Esophagus muscularis mucosa (tissue), 4 donors: Measurements from ENCODE around the gene USP25. TPM values are rescaled to one million over a fixed set of nuclear protein-coding genes. Genes with fewer than 3 reads are reported as not detected.

Experiments
- DNase-seq: peaks from one replicate; pipeline ENCODE4 v3.0.0-alpha.2; 2017; ENCODE audit errors: extremely low spot score
- H3K27ac ChIP-seq, 4 donors: fragments of 200-600 bp; sonication (generic); replicated peaks in 1 of 4; 1 replicate in 3 of 4; 2 replicates in 1 of 4; pipeline ENCODE4 v1.5.1; 2016 to 2019; ENCODE audit warnings: mild to moderate bottlenecking in 1 of 4
- H3K27me3 ChIP-seq, 4 donors: fragments of 200-600 bp; sonication (generic); one replicate each; pipeline versions ENCODE4 v1.5.1 to v1.6.0; 2016 to 2019
- H3K36me3 ChIP-seq, 4 donors: fragments of 200-600 bp; sonication (generic); one replicate each; pipeline ENCODE4 v1.5.1; 2016 to 2019
- H3K4me1 ChIP-seq, 4 donors: fragments of 200-600 bp; sonication (generic); one replicate each; pipeline ENCODE4 v1.5.1; 2016 to 2019
- H3K4me3 ChIP-seq, 4 donors: fragments of 200-600 bp; sonication (generic); 1 replicate in 2 of 4; 2 replicates in 2 of 4; pipeline ENCODE4 v1.5.1; 2016 to 2019; ENCODE audit warnings: mild to moderate bottlenecking in 4 of 4, moderate library complexity in 1 of 4
- H3K9me3 ChIP-seq, 4 donors: fragments of 200-600 bp; sonication (generic); 1 replicate in 3 of 4; 2 replicates in 1 of 4; pipeline ENCODE4 v1.5.1; 2016 to 2019
- CTCF ChIP-seq, 3 experiments: fragments of 200-600 bp in 2 of 3; fragments of 450-650 bp in 1 of 3; sonication (generic) in 2 of 3; IDR thresholded peaks; one replicate each; pipeline ENCODE4 v1.5.1; 2017 to 2019; ENCODE audit warnings: antibody characterized with exemption in 3 of 3, mild to moderate bottlenecking in 2 of 3, moderate library complexity in 1 of 3
- EP300 ChIP-seq: sonication (generic); formaldehyde crosslinking; IDR thresholded peaks from one replicate; pipeline ENCODE4 v1.6.1; 2017; ENCODE audit warnings: antibody characterized with exemption
- POLR2A ChIP-seq: fragments of 450-650 bp; IDR thresholded peaks from one replicate; pipeline ENCODE4 v1.6.1; 2017; ENCODE audit warnings: antibody characterized with exemption, moderate library complexity, mild to moderate bottlenecking, low read depth
- POLR2AphosphoS5 ChIP-seq, 2 donors: sonication (generic); formaldehyde crosslinking; IDR thresholded peaks; one replicate each; pipeline ENCODE4 v1.6.1; 2017; ENCODE audit warnings: antibody characterized with exemption in 2 of 2
- WGBS: methylation state at CpG from one replicate; pipeline ENCODE4 v1.1.5; 2018; 5-methylcytosine and 5-hydroxymethylcytosine counted together
- intact Hi-C: fragments of 100-400 bp; cut with DNase I; formaldehyde crosslinking; loops from one replicate; pipeline ENCODE4 v1.15.1; 2023
- total RNA-seq, 4 donors: library from RNA; depleted of rRNA; stranded (reverse); fragments of >200 nt; gene quantifications; one replicate each; pipeline versions ENCODE4 v1.1.0 to v1.2.1, GENCODE V29; 2016

The USP25 gene
- total RNA-seq, 4 donors from 2014 or later = 48.2 to 75.1 (median 60.0) TPM

GRCh38 chr21:15797577-15798363, 68.0 kb downstream of the USP25 start:
- H3K4me1 ChIP-seq = peaks cover 0 to 16% (median 9%) of the 10 kb centered on the region in 4 donors
- intact Hi-C loops = no loop called here
- H3K9me3 ChIP-seq = no peaks in the 10 kb centered on the region
- H3K27me3 ChIP-seq = no peaks in the 10 kb centered on the region
- H3K27ac ChIP-seq = no peak overlapping the region
- no peak for TF ChIP-seq POLR2A
- H3K4me3 ChIP-seq = no peak overlapping the region
- no peak for DNase-seq
- no peaks in the 10 kb centered on the region for H3K36me3 ChIP-seq
- WGBS = 91% methylated on average over 3 of the region's 3 CpGs

- Histone ChIP-seq H3K9me3 (no peaks in the 10 kb centered on the region), H3K4me1 (peaks cover 6 to 18% (median 14%) of the 10 kb centered on the region in 4 donors), H3K36me3 (no peaks in the 10 kb centered on the region), H3K27ac (no peak overlapping the region), H3K27me3 (no peaks in the 10 kb centered on the region), H3K4me3 (no peak overlapping the region)
- WGBS = 98% methylated on average over 3 of the region's 3 CpGs
- intact Hi-C loops = no loop called here
- no peak for TF ChIP-seq POLR2A
- TF ChIP-seq POLR2AphosphoS5 (IDR thresholded peaks at IDR 0.05) = no peak
- no peak for TF ChIP-seq EP300
- TF ChIP-seq CTCF (IDR thresholded peaks at IDR 0.05) = no peak
- no peak for DNase-seq
These were observed 71.6 kb downstream of the USP25 start for GRCh38 chr21:15801352-15801863.

GRCh38 chr21:15804247-15805005, 74.6 kb downstream of the USP25 start:
- no peak for TF ChIP-seq POLR2AphosphoS5 (IDR thresholded peaks at IDR 0.05)
- TF ChIP-seq EP300 = no peak
- no peak for TF ChIP-seq CTCF (IDR thresholded peaks at IDR 0.05)
- no peak for TF ChIP-seq POLR2A
- Histone ChIP-seq H3K27me3 (no peaks in the 10 kb centered on the region), H3K4me1 (peaks cover 6 to 22% (median 14%) of the 10 kb centered on the region in 4 donors), H3K27ac (no peak overlapping the region), H3K4me3 (no peak overlapping the region), H3K36me3 (no peaks in the 10 kb centered on the region), H3K9me3 (no peaks in the 10 kb centered on the region)
- 96% methylated on average over 4 of the region's 4 CpGs for WGBS
- DNase-seq = no peak
- intact Hi-C loops = no loop called here

GRCh38 chr21:15809065-15809464, 79.3 kb downstream of the USP25 start:
- no peak for DNase-seq
- Histone ChIP-seq H3K4me1 (peaks cover 0 to 15% (median 6%) of the 10 kb centered on the region in 4 donors), H3K36me3 (peaks cover 0 to 23% (median 1%) of the 10 kb centered on the region in 4 donors), H3K27me3 (no peaks in the 10 kb centered on the region), H3K4me3 (no peak overlapping the region), H3K9me3 (no peaks in the 10 kb centered on the region), H3K27ac (no peak overlapping the region)
- 90% methylated on average over 7 of the region's 7 CpGs for WGBS
- intact Hi-C loops = no loop called here
- TF ChIP-seq CTCF (IDR thresholded peaks at IDR 0.05) (no peak), EP300 (no peak), POLR2A (no peak), POLR2AphosphoS5 (IDR thresholded peaks at IDR 0.05) (no peak)

- no peaks in the 10 kb centered on the region for H3K9me3 ChIP-seq
- 80% methylated on average over 3 of the region's 3 CpGs for WGBS
- no peak for TF ChIP-seq EP300
- no peak for TF ChIP-seq CTCF (IDR thresholded peaks at IDR 0.05)
- no peak for TF ChIP-seq POLR2A
- intact Hi-C loops = no loop called here
- no peak for DNase-seq
- no peaks in the 10 kb centered on the region for H3K27me3 ChIP-seq
- peaks cover 0 to 25% (median 2%) of the 10 kb centered on the region in 4 donors for H3K36me3 ChIP-seq
- no peak overlapping the region for H3K27ac ChIP-seq
- H3K4me3 ChIP-seq = no peak overlapping the region
- peaks cover 0 to 10% (median 6%) of the 10 kb centered on the region in 4 donors for H3K4me1 ChIP-seq
These were observed 80.0 kb downstream of the USP25 start for GRCh38 chr21:15809818-15810217.
